Left cardiac atrium (tissue), 4 donors: ENCODE results near the gene AQP3. TPM values are rescaled to one million over a fixed set of nuclear protein-coding genes. Genes with fewer than 3 reads are reported as not detected.
"Not testable (repeated sequence)": the region's sequence is repeated elsewhere in the genome, so short reads cannot be mapped to it uniquely, and the experiment has no call there.

Experiments used
- ATAC-seq, 2 donors: fragments of 200-7000 bp; cut with Tn5 transposase; one replicate each; pipeline ENCODE4 v1.9.1; 2020; ENCODE audit warnings: mild to moderate bottlenecking in 2 of 2, moderate library complexity in 2 of 2
- DNase-seq: peaks from one replicate; pipeline ENCODE4 v3.0.0-alpha.2; 2020
- intact Hi-C, 2 donors: fragments of 100-400 bp; cut with DNase I; formaldehyde crosslinking; loops; one replicate each; pipeline versions ENCODE4 v1.14.1 to v1.15.1; 2022 to 2023
- total RNA-seq, 2 donors: library from RNA; stranded (reverse); fragmentation: NEBNext Ultra II Directional; extraction: Animal tissue kit (Norgen Biotek cat#: 25700); gene quantifications; one replicate each; pipeline ENCODE4 v1.2.1, GENCODE V29; 2021
- donor health status: DM: no; HTN: yes; CAD: no.
- donor health status: DM: no; HTN: yes; CAD: no; lungs with severe emphysema.
- donor health status: DM: yes; HTN: yes; CAD: no.
- donor health status: Dilated cardiomyopathy.

Gene AQP3
- total RNA-seq, 2 donors from 2014 or later = 14.0 to 22.5 TPM

- intact Hi-C loops = no loop called here
- DNase-seq = no peak
- peak in 1 of 2 donors; percentile 64 for ATAC-seq
These were observed 16.5 kb downstream of the AQP3 start for GRCh38 chr9:33430942-33431341.

GRCh38 chr9:33429256-33429985 is 18.0 kb downstream of the AQP3 start:
- DNase-seq (no peak), ATAC-seq (peak in 1 of 2 donors; percentile 74)
- intact Hi-C loops = no loop called here

GRCh38 chr9:33426843-33427293 is 20.5 kb downstream of the AQP3 start:
- intact Hi-C loops = no loop called here
- ATAC-seq = no peak
- no peak for DNase-seq

- no peak for DNase-seq
- no peak for ATAC-seq
- intact Hi-C loops = no loop called here
These were observed 22.3 kb downstream of the AQP3 start for GRCh38 chr9:33425128-33425533.

GRCh38 chr9:33424492-33424891 is 22.9 kb downstream of the AQP3 start:
- DNase-seq, intact Hi-C loops, ATAC-seq: not testable (repeated sequence)

- DNase-seq, ATAC-seq, intact Hi-C loops: not testable (repeated sequence)
These were observed 23.4 kb downstream of the AQP3 start for GRCh38 chr9:33424043-33424442.

GRCh38 chr9:33419708-33420303 is 27.6 kb downstream of the AQP3 start:
- intact Hi-C loops = loop anchor here in 1 of 2 donors (5.0 kb wide), 1 partner anchor 48 kb away; no protein-coding TSS in a partner anchor
- ATAC-seq = no peak
- DNase-seq = no peak

GRCh38 chr9:33418090-33418489 is 29.3 kb downstream of the AQP3 start:
- ATAC-seq (no peak), DNase-seq (no peak)
- intact Hi-C loops = loop anchor here in 1 of 2 donors (5.0 kb wide), 1 partner anchor 46 kb away; no protein-coding TSS in a partner anchor

- intact Hi-C loops = loop anchor here in 1 of 2 donors (5.0 kb wide), 1 partner anchor 45 kb away; no protein-coding TSS in a partner anchor
- DNase-seq (no peak), ATAC-seq (no peak)
These were observed 30.4 kb downstream of the AQP3 start for GRCh38 chr9:33416996-33417395.

GRCh38 chr9:33415501-33416038 is 31.8 kb downstream of the AQP3 start:
- DNase-seq (peak; percentile 83), ATAC-seq (peak; percentile 85)
- intact Hi-C loops = loop anchor here (1.0 to 5.0 kb wide), 2 partner anchors 40 to 43 kb away; no protein-coding TSS in a partner anchor

GRCh38 chr9:33414889-33415500 is 32.4 kb downstream of the AQP3 start:
- intact Hi-C loops = loop anchor here (1.0 to 5.0 kb wide), 2 partner anchors 40 to 43 kb away; no protein-coding TSS in a partner anchor
- ATAC-seq = no peak
- DNase-seq = no peak

- intact Hi-C loops = no loop called here
These were observed 33.1 kb downstream of the AQP3 start for GRCh38 chr9:33414268-33414667.

GRCh38 chr9:33408087-33408486 is 39.3 kb downstream of the AQP3 start:
- no peak for DNase-seq
- intact Hi-C loops = loop anchor here in 1 of 2 donors (5.0 kb wide), 1 partner anchor 39 kb away; the partner anchor contains the start of gene AQP3
- no peak for ATAC-seq

More at GRCh38 chr9:33414268-33414667, 33.1 kb downstream of the AQP3 start:
- DNase-seq (no peak), ATAC-seq (no peak)

GRCh38 chr9:33407061-33407460 is 40.3 kb downstream of the AQP3 start:
- intact Hi-C loops = loop anchor here in 1 of 2 donors (5.0 kb wide), 1 partner anchor 40 kb away; the partner anchor contains the start of gene AQP3
- ATAC-seq = no peak

GRCh38 chr9:33404788-33405362 is 42.5 kb downstream of the AQP3 start:
- ATAC-seq (peak; percentile 57 to 62), DNase-seq (no peak)
- intact Hi-C loops = loop anchor here in 1 of 2 donors (5.0 kb wide), 1 partner anchor 42 kb away; the partner anchor contains the start of gene AQP3

More at GRCh38 chr9:33407061-33407460, 40.3 kb downstream of the AQP3 start:
- DNase-seq = no peak

GRCh38 chr9:33403941-33404787 is 43.2 kb downstream of the AQP3 start:
- DNase-seq (peak; percentile 47), ATAC-seq (peak; percentile 7 to 74)
- intact Hi-C loops = no loop called here

- ATAC-seq, intact Hi-C loops: not testable (repeated sequence)
- DNase-seq = peak; percentile 56
These were observed 45.0 kb downstream of the AQP3 start, which contains the start of gene AQP7 for GRCh38 chr9:33402371-33402770. Gene AQP7 (minus strand): TSS chr9:33402568. CDS start chr9:33401262, 1,306 bp downstream.

GRCh38 chr9:33401809-33402208 is 45.6 kb downstream of the AQP3 start:
- ATAC-seq, intact Hi-C loops, DNase-seq: not testable (repeated sequence)
